HFF-Myc (cell line): Measurements from ENCODE around the gene SLC66A2.

Experiments
- DNase-seq: peaks from one replicate; pipeline ENCODE4 v3.0.0-alpha.2; 2011; ENCODE audit warnings: low read depth; ENCODE audit errors: extremely low read depth
- H3K4me3 ChIP-seq: replicated peaks from 2 replicates; pipeline ENCODE4 v1.5.1; 2011; ENCODE audit warnings: low read depth, mild to moderate bottlenecking, control low read depth, low read length
- CTCF ChIP-seq: IDR thresholded peaks from 2 replicates; pipeline ENCODE4 v1.5.1; 2012; ENCODE audit warnings: mild to moderate bottlenecking, low read depth, low read length, control low read depth; ENCODE audit errors: missing control alignments

SLC66A2 gene

DNA sequence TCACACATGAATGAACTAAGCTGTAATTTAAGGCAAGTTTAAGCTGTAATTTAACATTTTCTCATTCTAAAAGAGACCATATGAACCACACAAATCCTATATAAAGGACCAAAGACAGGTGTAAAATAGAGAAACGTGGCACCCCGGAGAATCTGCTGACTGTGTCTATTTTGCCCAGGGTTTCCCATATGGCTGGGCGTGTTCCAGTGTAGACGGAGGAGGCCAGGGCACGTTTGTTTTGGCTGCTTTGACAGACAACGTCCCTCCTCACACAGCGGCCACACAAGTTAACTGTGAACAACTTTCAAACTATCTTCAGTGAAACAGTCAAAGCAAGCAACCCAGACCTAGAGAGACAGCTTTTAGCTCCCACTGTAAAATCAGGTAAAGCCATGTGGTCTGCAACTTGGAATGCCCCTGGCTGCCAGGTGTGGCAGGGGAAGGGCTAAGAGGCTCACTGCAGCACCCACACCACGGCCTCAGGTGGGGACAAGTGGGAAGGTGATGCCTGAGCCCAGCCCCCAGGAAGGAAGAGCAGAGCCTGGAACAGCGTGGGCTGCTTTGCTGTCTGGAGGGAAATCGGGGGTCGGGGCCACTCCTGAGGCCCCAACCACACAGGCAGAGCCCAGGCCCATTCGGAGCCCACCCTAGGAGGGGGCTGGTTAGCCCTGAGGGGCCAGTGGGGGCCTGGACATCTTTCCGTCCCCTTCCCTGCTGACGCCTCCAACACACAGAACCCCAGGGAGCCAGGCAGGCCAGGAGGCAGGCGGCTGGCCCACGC is 40.7 kb downstream of the SLC66A2 start:
- no peak overlapping the region for H3K4me3 ChIP-seq
- DNase-seq, result no peak
- TF ChIP-seq CTCF, result no peak

- H3K4me3 ChIP-seq, result no peak overlapping the region
- no peak for TF ChIP-seq CTCF
These were observed 44.7 kb downstream of the SLC66A2 start for GRCh38 chr18:79906706-79907105.

DNA sequence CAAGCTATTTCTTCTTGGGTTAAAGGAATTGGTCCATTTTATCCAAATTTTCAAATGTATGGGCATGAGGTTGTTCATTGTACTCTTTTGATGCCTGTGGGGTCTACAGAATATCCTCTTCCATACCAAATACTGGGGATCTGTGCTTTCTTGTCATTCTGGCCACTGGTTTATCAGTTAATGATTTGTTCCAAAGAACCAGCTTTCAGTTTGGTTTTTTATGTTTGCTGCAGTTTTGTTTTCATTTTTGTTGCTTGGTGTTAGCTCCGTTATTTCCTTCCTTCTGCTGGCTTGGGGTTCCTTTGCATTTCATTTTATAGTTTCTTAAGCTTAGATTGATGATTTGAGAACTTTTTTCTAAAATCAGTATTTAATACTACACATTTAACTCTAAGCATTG is 45.5 kb downstream of the SLC66A2 start:
- no peak overlapping the region for H3K4me3 ChIP-seq
- TF ChIP-seq CTCF, result no peak
- no peak for DNase-seq

More at GRCh38 chr18:79906706-79907105, 44.7 kb downstream of the SLC66A2 start:
- DNase-seq, result no peak

DNA sequence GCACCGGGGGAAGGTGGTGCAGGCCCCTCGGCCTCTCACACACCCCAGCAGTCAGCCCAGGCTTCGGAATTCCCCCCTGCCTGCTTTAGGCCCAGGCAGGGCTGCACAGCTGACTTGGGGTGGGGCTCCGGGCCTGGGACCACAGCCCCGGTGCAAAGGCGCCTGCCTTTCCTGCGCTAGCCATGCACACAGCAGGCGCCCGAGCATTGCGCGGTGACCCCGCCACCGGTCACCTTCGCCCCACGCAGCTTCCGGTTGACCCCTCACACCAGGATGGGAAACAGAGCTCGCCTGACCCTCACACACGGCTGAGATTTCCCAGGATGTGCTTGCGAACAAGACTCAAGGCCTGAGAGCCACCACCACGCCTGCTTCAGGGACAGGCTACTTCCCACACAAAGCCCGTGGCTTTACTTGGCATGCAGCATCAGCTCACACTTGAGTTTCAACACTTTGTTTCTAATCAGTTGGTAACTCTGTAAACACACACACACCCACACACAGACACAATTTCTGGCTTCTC is 46.0 kb downstream of the SLC66A2 start:
- TF ChIP-seq CTCF, result no peak
- DNase-seq, result no peak
- no peak overlapping the region for H3K4me3 ChIP-seq

DNA sequence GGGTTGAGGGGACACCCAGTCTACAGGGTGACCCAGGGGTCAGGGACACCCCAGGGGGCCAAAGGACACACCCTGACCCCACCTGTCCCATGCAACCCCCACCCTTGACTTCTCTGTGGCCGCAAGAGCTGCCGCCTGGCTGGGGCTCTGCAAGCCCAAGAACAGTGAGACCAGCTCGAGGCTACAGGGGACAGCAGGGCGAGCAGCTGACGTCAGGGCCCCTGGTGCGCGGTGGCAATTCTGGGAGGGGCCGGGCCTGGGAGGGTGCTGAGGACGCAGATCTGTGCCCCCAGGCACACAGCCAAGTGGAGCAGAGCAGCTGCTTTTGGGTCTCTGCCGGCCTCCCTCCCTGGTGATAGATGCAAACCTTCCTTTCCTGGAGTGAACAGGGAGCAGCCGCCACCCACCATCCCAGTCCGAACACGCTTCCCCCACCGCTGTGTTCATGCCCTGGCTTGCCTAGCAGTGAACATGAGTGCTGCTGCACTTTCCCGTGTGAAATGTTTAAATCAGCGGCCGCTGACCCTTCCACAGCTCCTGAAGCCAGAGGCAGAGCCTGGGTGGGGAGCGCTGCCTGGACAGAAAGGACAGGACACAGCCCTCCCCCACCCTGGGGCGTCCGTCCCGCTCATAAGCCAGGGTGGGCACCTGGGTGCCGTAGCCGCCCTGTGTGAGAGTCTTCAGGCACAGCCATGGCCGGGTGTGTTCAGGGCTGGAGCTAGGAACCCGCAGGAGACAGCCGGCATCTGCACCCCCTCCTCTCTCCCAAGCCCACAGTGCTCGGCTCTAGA is 46.9 kb downstream of the SLC66A2 start:
- no peak for DNase-seq
- H3K4me3 ChIP-seq, result no peak overlapping the region
- no peak for TF ChIP-seq CTCF

GRCh38 chr18:79903787-79904356 is 47.6 kb downstream of the SLC66A2 start:
- H3K4me3 ChIP-seq, result no peak overlapping the region
- no peak for TF ChIP-seq CTCF
- DNase-seq, result no peak
